ENCODE results near the gene RYK.

GRCh38 chr3:134134698-134135415 is 115.8 kb downstream of the RYK start:
- TF ChIP-seq POLR2A (IDR thresholded peaks at IDR 0.05; ENCODE audit: low read depth, low read length) = no peak
- TF ChIP-seq, protein P1, sequence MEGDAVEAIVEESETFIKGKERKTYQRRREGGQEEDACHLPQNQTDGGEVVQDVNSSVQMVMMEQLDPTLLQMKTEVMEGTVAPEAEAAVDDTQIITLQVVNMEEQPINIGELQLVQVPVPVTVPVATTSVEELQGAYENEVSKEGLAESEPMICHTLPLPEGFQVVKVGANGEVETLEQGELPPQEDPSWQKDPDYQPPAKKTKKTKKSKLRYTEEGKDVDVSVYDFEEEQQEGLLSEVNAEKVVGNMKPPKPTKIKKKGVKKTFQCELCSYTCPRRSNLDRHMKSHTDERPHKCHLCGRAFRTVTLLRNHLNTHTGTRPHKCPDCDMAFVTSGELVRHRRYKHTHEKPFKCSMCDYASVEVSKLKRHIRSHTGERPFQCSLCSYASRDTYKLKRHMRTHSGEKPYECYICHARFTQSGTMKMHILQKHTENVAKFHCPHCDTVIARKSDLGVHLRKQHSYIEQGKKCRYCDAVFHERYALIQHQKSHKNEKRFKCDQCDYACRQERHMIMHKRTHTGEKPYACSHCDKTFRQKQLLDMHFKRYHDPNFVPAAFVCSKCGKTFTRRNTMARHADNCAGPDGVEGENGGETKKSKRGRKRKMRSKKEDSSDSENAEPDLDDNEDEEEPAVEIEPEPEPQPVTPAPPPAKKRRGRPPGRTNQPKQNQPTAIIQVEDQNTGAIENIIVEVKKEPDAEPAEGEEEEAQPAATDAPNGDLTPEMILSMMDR (IDR thresholded peaks at IDR 0.05; ENCODE audit: extremely low read depth in 1 of 2, insufficient read depth in 1 of 2, low read depth in 1 of 2, low read length in 2 of 2) = no peak
- no peak for TF ChIP-seq MAX (IDR thresholded peaks at IDR 0.05; ENCODE audit: insufficient read depth, insufficient read length)
- TF ChIP-seq EZH2 (IDR thresholded peaks at IDR 0.05; ENCODE audit: borderline replicate concordance, low read depth, low read length, severe bottlenecking) = no peak
- no peak for TF ChIP-seq GATA2 (IDR thresholded peaks at IDR 0.05; ENCODE audit: insufficient read depth, insufficient read length, low read depth, low read length)
- TF ChIP-seq POLR2AphosphoS5 (IDR thresholded peaks at IDR 0.05; ENCODE audit: insufficient read depth, low read depth, low read length) = no peak
- no peak for TF ChIP-seq MYC (IDR thresholded peaks at IDR 0.05; ENCODE audit: low read depth, low read length)
- no peak for TF ChIP-seq FOS (IDR thresholded peaks at IDR 0.05; ENCODE audit: borderline replicate concordance, insufficient read depth, low read length)

Measured in endothelial cell of umbilical vein (primary cell).